Activated T-helper 2 cell treated with anti-CD3 and anti-CD28 coated beads, Interferon-gamma antibody, Interleukin-2, Interleukin-4, amounts not matched to agents 10 μg/mL and 5 μg/mL and 100 μg/mL, durations not matched to agents 14 hours and 24 hours and 36 hours (primary cell): Measurements from ENCODE around the gene PDZRN3. TPM values are rescaled to one million over a fixed set of nuclear protein-coding genes. Genes with fewer than 3 reads are reported as not detected.
"Not testable (repeated sequence)": the region's sequence is repeated elsewhere in the genome, so short reads cannot be mapped to it uniquely, and the experiment has no call there.

Source experiments
- DNase-seq: peaks from one replicate; pipeline ENCODE4 v3.0.0; 2021; ENCODE audit warnings: low spot score
- H3K27ac Mint-ChIP-seq: one replicate; pipeline ENCODE4 v1.8.0; 2021; ENCODE audit warnings: mixed read lengths
- H3K27me3 Mint-ChIP-seq: one replicate; pipeline ENCODE4 v1.8.0; 2021; ENCODE audit warnings: low read depth, mixed read lengths
- H3K36me3 Mint-ChIP-seq: one replicate; pipeline ENCODE4 v1.8.0; 2021; ENCODE audit warnings: low read depth, mixed read lengths
- H3K4me1 Mint-ChIP-seq: one replicate; pipeline ENCODE4 v1.8.0; 2021; ENCODE audit warnings: low read depth, mixed read lengths
- H3K4me3 Mint-ChIP-seq: one replicate; pipeline ENCODE4 v1.8.0; 2021; ENCODE audit warnings: low read depth, mild to moderate bottlenecking, moderate library complexity, mixed read lengths
- H3K9me3 Mint-ChIP-seq: one replicate; pipeline ENCODE4 v1.8.0; 2021; ENCODE audit warnings: mixed read lengths
- intact Hi-C: fragments of 100-400 bp; cut with micrococcal nuclease; formaldehyde crosslinking; loops from one replicate; pipeline ENCODE4 v1.15.1; 2023
- total RNA-seq: library from RNA; stranded (reverse); gene quantifications from 2 replicates; pipeline ENCODE4 v1.2.3, GENCODE V29; 2022

PDZRN3 gene
- total RNA-seq, 1 donor from 2014 or later = not detected

- H3K27ac Mint-ChIP-seq = no peak overlapping the region
Observed at GRCh38 chr3:73576999-73577461, 47.7 kb downstream of the PDZRN3 start.

GRCh38 chr3:73575953-73576352, 48.8 kb downstream of the PDZRN3 start:
- H3K27me3 Mint-ChIP-seq = peaks cover 14% of the 10 kb centered on the region
- no peak for DNase-seq
- H3K4me3 Mint-ChIP-seq = no peak overlapping the region
- no peaks in the 10 kb centered on the region for H3K4me1 Mint-ChIP-seq
- H3K9me3 Mint-ChIP-seq = no peaks in the 10 kb centered on the region
- intact Hi-C loops = no loop called here
- no peak overlapping the region for H3K27ac Mint-ChIP-seq
- no peaks in the 10 kb centered on the region for H3K36me3 Mint-ChIP-seq

More at GRCh38 chr3:73576999-73577461, 47.7 kb downstream of the PDZRN3 start:
- intact Hi-C loops = no loop called here
- no peak for DNase-seq
- Mint-ChIP-seq H3K4me1 (no peaks in the 10 kb centered on the region), H3K27me3 (peaks cover 5% of the 10 kb centered on the region), H3K4me3 (no peak overlapping the region), H3K36me3 (no peaks in the 10 kb centered on the region), H3K9me3 (no peaks in the 10 kb centered on the region)

GRCh38 chr3:73575519-73575918, 49.2 kb downstream of the PDZRN3 start:
- DNase-seq = no peak
- Mint-ChIP-seq H3K36me3 (no peaks in the 10 kb centered on the region), H3K27me3 (peaks cover 17% of the 10 kb centered on the region), H3K27ac (no peak overlapping the region), H3K9me3 (no peaks in the 10 kb centered on the region), H3K4me3 (no peak overlapping the region), H3K4me1 (no peaks in the 10 kb centered on the region)
- intact Hi-C loops = no loop called here

GRCh38 chr3:73573204-73573603, 51.5 kb downstream of the PDZRN3 start:
- DNase-seq = no peak
- H3K27me3 Mint-ChIP-seq = peaks cover 17% of the 10 kb centered on the region
- no peaks in the 10 kb centered on the region for H3K4me1 Mint-ChIP-seq
- H3K27ac Mint-ChIP-seq = no peak overlapping the region
- H3K36me3 Mint-ChIP-seq = no peaks in the 10 kb centered on the region
- H3K4me3 Mint-ChIP-seq = no peak overlapping the region
- no peaks in the 10 kb centered on the region for H3K9me3 Mint-ChIP-seq
- intact Hi-C loops = no loop called here

GRCh38 chr3:73572368-73572767, 52.4 kb downstream of the PDZRN3 start:
- no peak for DNase-seq
- intact Hi-C loops = no loop called here
- Mint-ChIP-seq H3K27me3 (peaks cover 17% of the 10 kb centered on the region), H3K9me3 (no peaks in the 10 kb centered on the region), H3K4me3 (no peak overlapping the region), H3K27ac (no peak overlapping the region), H3K4me1 (no peaks in the 10 kb centered on the region), H3K36me3 (no peaks in the 10 kb centered on the region)

- intact Hi-C loops = no loop called here
- Mint-ChIP-seq H3K4me3 (no peak overlapping the region), H3K9me3 (no peaks in the 10 kb centered on the region), H3K36me3 (no peaks in the 10 kb centered on the region), H3K27ac (no peak overlapping the region), H3K4me1 (no peaks in the 10 kb centered on the region), H3K27me3 (peaks cover 17% of the 10 kb centered on the region)
- no peak for DNase-seq
Observed at GRCh38 chr3:73571238-73571794, 53.4 kb downstream of the PDZRN3 start.

GRCh38 chr3:73569246-73569760, 55.4 kb downstream of the PDZRN3 start:
- Mint-ChIP-seq H3K27me3 (peaks cover 17% of the 10 kb centered on the region), H3K4me3 (no peak overlapping the region), H3K4me1 (no peaks in the 10 kb centered on the region), H3K27ac (no peak overlapping the region), H3K9me3 (no peaks in the 10 kb centered on the region), H3K36me3 (no peaks in the 10 kb centered on the region)
- intact Hi-C loops = no loop called here
- no peak for DNase-seq

GRCh38 chr3:73568371-73568862, 56.3 kb downstream of the PDZRN3 start:
- H3K4me1 Mint-ChIP-seq = no peaks in the 10 kb centered on the region
- no peaks in the 10 kb centered on the region for H3K36me3 Mint-ChIP-seq
- peaks cover 17% of the 10 kb centered on the region for H3K27me3 Mint-ChIP-seq
- H3K4me3 Mint-ChIP-seq = no peak overlapping the region
- intact Hi-C loops = no loop called here
- no peaks in the 10 kb centered on the region for H3K9me3 Mint-ChIP-seq
- H3K27ac Mint-ChIP-seq = no peak overlapping the region
- DNase-seq = no peak

GRCh38 chr3:73565374-73565773, 59.4 kb downstream of the PDZRN3 start:
- intact Hi-C loops, H3K4me3 Mint-ChIP-seq, H3K4me1 Mint-ChIP-seq, H3K9me3 Mint-ChIP-seq, H3K27me3 Mint-ChIP-seq, H3K27ac Mint-ChIP-seq, H3K36me3 Mint-ChIP-seq, DNase-seq: not testable (repeated sequence)

GRCh38 chr3:73563896-73564582, 60.7 kb downstream of the PDZRN3 start:
- DNase-seq = no peak
- intact Hi-C loops = no loop called here
- Mint-ChIP-seq H3K27ac (no peak overlapping the region), H3K27me3 (no peaks in the 10 kb centered on the region), H3K36me3 (no peaks in the 10 kb centered on the region), H3K9me3 (no peaks in the 10 kb centered on the region), H3K4me3 (no peak overlapping the region), H3K4me1 (no peaks in the 10 kb centered on the region)

- intact Hi-C loops = no loop called here
- Mint-ChIP-seq H3K4me3 (no peak overlapping the region), H3K36me3 (no peaks in the 10 kb centered on the region), H3K4me1 (no peaks in the 10 kb centered on the region), H3K9me3 (no peaks in the 10 kb centered on the region), H3K27me3 (no peaks in the 10 kb centered on the region), H3K27ac (no peak overlapping the region)
- DNase-seq = no peak
Observed at GRCh38 chr3:73561494-73561893, 63.2 kb downstream of the PDZRN3 start.

- no peak overlapping the region for H3K27ac Mint-ChIP-seq
- H3K9me3 Mint-ChIP-seq = no peaks in the 10 kb centered on the region
- H3K36me3 Mint-ChIP-seq = no peaks in the 10 kb centered on the region
- no peaks in the 10 kb centered on the region for H3K4me1 Mint-ChIP-seq
- no peak overlapping the region for H3K4me3 Mint-ChIP-seq
- DNase-seq = no peak
- intact Hi-C loops = no loop called here
- no peaks in the 10 kb centered on the region for H3K27me3 Mint-ChIP-seq
Observed at GRCh38 chr3:73559749-73560148, 65.0 kb downstream of the PDZRN3 start.

GRCh38 chr3:73558727-73559075, 66.0 kb downstream of the PDZRN3 start:
- no peak for DNase-seq
- no peaks in the 10 kb centered on the region for H3K27me3 Mint-ChIP-seq
- H3K36me3 Mint-ChIP-seq = no peaks in the 10 kb centered on the region
- no peaks in the 10 kb centered on the region for H3K4me1 Mint-ChIP-seq
- intact Hi-C loops = no loop called here
- H3K27ac Mint-ChIP-seq = no peak overlapping the region
- no peak overlapping the region for H3K4me3 Mint-ChIP-seq
- H3K9me3 Mint-ChIP-seq = no peaks in the 10 kb centered on the region
